PC-3 (cell line): Measurements from ENCODE around the gene MDP1. TPM values are rescaled to one million over a fixed set of nuclear protein-coding genes. Genes with fewer than 3 reads are reported as not detected.

Experiments used
- ATAC-seq: fragments of 200-7000 bp; cut with Tn5 transposase; 2 replicates; pipeline ENCODE4 v1.9.1; 2020; ENCODE audit warnings: mild to moderate bottlenecking, moderate library complexity
- BruUV-seq: library from RNA; stranded (reverse); fragments of 400-500 nt; replicated peaks from 2 replicates; lab custom pipeline; 2021; lab: Mats Ljungman, UMichigan
- CTCF ChIA-PET: fragments of 300-600 bp; sonication (Branson Sonifier 250); formaldehyde crosslinking; loops from one replicate; lab custom pipeline; 2022; ENCODE audit warnings: antibody characterized with exemption; lab: Charles Lee
- POLR2A ChIA-PET: fragments of 300-600 bp; sonication (Branson Sonifier 250); formaldehyde crosslinking; loops from one replicate; lab custom pipeline; 2022; ENCODE audit warnings: antibody characterized with exemption; ENCODE audit not compliant: unreplicated experiment; lab: Charles Lee
- DNase-seq: peaks from one replicate; pipeline ENCODE4 v3.0.0-alpha.2; 2015
- H2AFZ ChIP-seq: fragments of 300-600 bp; sonication (generic); 2 replicates; pipeline ENCODE4 v1.6.0; 2016; ENCODE audit warnings: antibody characterized with exemption, low read length
- H3F3A ChIP-seq: fragments of 300-600 bp; sonication (generic); one replicate; pipeline ENCODE4 v1.6.0; 2017; ENCODE audit warnings: antibody characterized with exemption, low read length, control low read depth, mild to moderate bottlenecking; ENCODE audit not compliant: unreplicated experiment
- H3K27ac ChIP-seq: fragments of 300-600 bp; sonication (generic); 2 replicates; pipeline ENCODE4 v1.5.1; 2016; ENCODE audit warnings: mild to moderate bottlenecking, low read length
- H3K27me3 ChIP-seq: fragments of 300-600 bp; sonication (generic); 2 replicates; pipeline ENCODE4 v1.6.1; 2016; ENCODE audit warnings: low read length, mixed read lengths
- H3K36me3 ChIP-seq: fragments of 300-600 bp; sonication (generic); 2 replicates; pipeline ENCODE4 v1.6.1; 2016; ENCODE audit warnings: low read depth, mixed run types, low read length, mixed read lengths
- H3K4me1 ChIP-seq: fragments of 300-600 bp; sonication (generic); 2 replicates; pipeline ENCODE4 v1.5.1; 2016; ENCODE audit warnings: low read length; ENCODE audit not compliant: insufficient read depth
- H3K4me2 ChIP-seq: fragments of 300-600 bp; sonication (generic); 2 replicates; pipeline ENCODE4 v1.6.0; 2016; ENCODE audit warnings: low read length
- H3K4me3 ChIP-seq: fragments of 300-600 bp; sonication (generic); 2 replicates; pipeline ENCODE4 v1.5.1; 2016; ENCODE audit warnings: mild to moderate bottlenecking, low read length, mixed read lengths
- H3K79me2 ChIP-seq: fragments of 300-600 bp; sonication (generic); 2 replicates; pipeline ENCODE4 v1.6.1; 2017; ENCODE audit warnings: low read length, mixed read lengths
- H3K9ac ChIP-seq: fragments of 300-600 bp; sonication (generic); 2 replicates; pipeline ENCODE4 v1.6.0; 2016; ENCODE audit warnings: mild to moderate bottlenecking, low read length
- H3K9me2 ChIP-seq: fragments of 300-600 bp; sonication (generic); replicated peaks from 2 replicates; pipeline ENCODE4 v1.6.1; 2016; ENCODE audit warnings: mixed run types, low read length, mixed read lengths
- H3K9me3 ChIP-seq: fragments of 300-600 bp; sonication (generic); 2 replicates; pipeline ENCODE4 v1.6.1; 2016; ENCODE audit warnings: low read length, mixed read lengths
- H4K20me1 ChIP-seq: fragments of 300-600 bp; sonication (generic); 2 replicates; pipeline ENCODE4 v1.6.1; 2016; ENCODE audit warnings: low read length, mixed read lengths
- CTCF ChIP-seq: fragments of 300-600 bp; sonication (generic); conservative IDR thresholded peaks from 2 replicates; pipeline ENCODE4 v1.5.1; 2017; ENCODE audit warnings: antibody characterized with exemption, low read depth, mild to moderate bottlenecking, low read length
- EZH2 ChIP-seq: fragments of 300-600 bp; sonication (generic); IDR thresholded peaks from one replicate; pipeline ENCODE4 v1.6.1; 2017; ENCODE audit warnings: antibody characterized with exemption, mild to moderate bottlenecking, low read length; ENCODE audit not compliant: unreplicated experiment
- EZH2phosphoT487 ChIP-seq: fragments of 300-600 bp; sonication (generic); IDR thresholded peaks from 2 replicates; pipeline ENCODE4 v1.6.1; 2018; ENCODE audit warnings: mild to moderate bottlenecking, antibody characterized with exemption, low read length, borderline replicate concordance
- intact Hi-C: fragments of 100-400 bp; cut with micrococcal nuclease; formaldehyde crosslinking; loops from 2 replicates; pipeline ENCODE4 v1.9.0; 2023
- total RNA-seq: library from RNA; depleted of rRNA; stranded (reverse); fragments of >200 nt; gene quantifications from 2 replicates; pipeline ENCODE4 v1.2.3, GENCODE V29; 2014

The MDP1 gene
- total RNA-seq, 1 experiment from 2014 or later: 23.5 TPM

GRCh38 chr14:24235804-24236688 is 20.2 kb upstream of the MDP1 start:
- Histone ChIP-seq H4K20me1 (0 out of 2 replicates have a peak, but pooled peaks cover 2% of the 10 kb centered on the region), H3K4me2 (no peak overlapping the region), H3K27ac (no peak overlapping the region), H3K9me3 (no peaks in the 10 kb centered on the region), H3K9ac (no peak overlapping the region), H3K4me1 (peaks cover 50% of the 10 kb centered on the region), H2AFZ (no peak overlapping the region), H3K36me3 (peaks cover 45% of the 10 kb centered on the region), H3K4me3 (no peak overlapping the region), H3K27me3 (no peaks in the 10 kb centered on the region), H3K79me2 (peaks cover 53% of the 10 kb centered on the region), H3K9me2 (no peaks in the 10 kb centered on the region), H3F3A (no peaks in the 10 kb centered on the region)
- no peak for TF ChIP-seq CTCF
- intact Hi-C loops: no loop called here
- no peak for ATAC-seq
- CTCF ChIA-PET: no interaction called here
- DNase-seq: no peak
- BruUV-seq: no TSS peak
- POLR2A ChIA-PET: no interaction called here

GRCh38 chr14:24234095-24235005 is 18.5 kb upstream of the MDP1 start:
- H3K9me3 ChIP-seq: no peaks in the 10 kb centered on the region
- POLR2A ChIA-PET: interaction anchor here (0.5 kb wide), 1 partner anchor 1139 kb away, joined by 4 read pairs; the partner anchor contains the start of gene C14orf119
- BruUV-seq: no TSS peak
- intact Hi-C loops: no loop called here
- H3K79me2 ChIP-seq: peaks cover 51% of the 10 kb centered on the region
- no peaks in the 10 kb centered on the region for H3F3A ChIP-seq
- no peak overlapping the region for H2AFZ ChIP-seq
- TF ChIP-seq CTCF (no peak), EZH2phosphoT487 (no peak), EZH2 (no peak)
- DNase-seq (no peak), ATAC-seq (no peak)
- H4K20me1 ChIP-seq: no peaks in the 10 kb centered on the region
- H3K9ac ChIP-seq: no peak overlapping the region
- H3K27me3 ChIP-seq: no peaks in the 10 kb centered on the region
- CTCF ChIA-PET: no interaction called here
- H3K4me2 ChIP-seq: peak overlapping the region; percentile 97
- no peaks in the 10 kb centered on the region for H3K9me2 ChIP-seq
- H3K27ac ChIP-seq: no peak overlapping the region
- peaks cover 41% of the 10 kb centered on the region for H3K4me1 ChIP-seq
- peaks cover 30% of the 10 kb centered on the region for H3K36me3 ChIP-seq
- peak overlapping the region; percentile 98 for H3K4me3 ChIP-seq
